Measurements from ENCODE around the gene PDIA3.

DNA sequence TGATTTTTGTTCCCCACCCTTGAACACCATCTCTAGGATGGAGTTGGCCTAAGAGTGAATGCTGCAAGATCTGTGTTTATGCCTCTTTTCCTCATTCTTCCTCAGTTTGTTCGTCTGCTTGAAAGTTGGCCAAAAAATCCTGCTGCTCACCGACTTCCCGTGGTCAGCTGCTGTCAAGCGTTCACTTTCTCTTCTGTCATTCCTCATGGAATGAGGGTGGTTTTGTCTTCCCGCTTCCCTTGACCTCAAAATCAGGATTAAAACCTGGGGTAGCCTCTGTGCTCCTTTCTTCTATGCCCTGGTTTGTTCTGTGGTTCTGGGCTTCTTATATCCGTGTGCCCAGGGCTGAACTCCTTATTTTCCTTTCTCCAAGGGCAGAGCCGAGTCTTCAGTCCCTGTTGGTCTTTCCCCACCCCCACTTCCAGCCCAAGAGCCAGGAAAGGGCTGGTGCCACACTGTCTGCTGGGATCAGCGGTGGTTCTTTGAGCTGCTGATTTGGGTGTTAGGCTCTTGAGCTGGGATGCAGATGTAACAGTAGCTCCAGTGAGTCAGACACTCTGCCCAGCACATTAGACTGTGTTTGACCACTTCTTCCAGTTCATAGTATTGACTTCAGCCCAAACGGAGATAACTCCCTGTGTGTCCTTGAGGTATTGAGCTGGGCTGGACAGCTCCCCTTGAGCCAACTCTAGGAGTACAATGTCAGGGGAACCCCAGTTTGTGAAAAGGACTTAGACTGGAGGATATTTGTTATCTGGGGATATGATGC, 48.2 kb downstream of the PDIA3 start:
- no peak for TF ChIP-seq EZH2 (IDR thresholded peaks at IDR 0.05; ENCODE audit: low read length, missing control alignments)
- TF ChIP-seq, protein P1, sequence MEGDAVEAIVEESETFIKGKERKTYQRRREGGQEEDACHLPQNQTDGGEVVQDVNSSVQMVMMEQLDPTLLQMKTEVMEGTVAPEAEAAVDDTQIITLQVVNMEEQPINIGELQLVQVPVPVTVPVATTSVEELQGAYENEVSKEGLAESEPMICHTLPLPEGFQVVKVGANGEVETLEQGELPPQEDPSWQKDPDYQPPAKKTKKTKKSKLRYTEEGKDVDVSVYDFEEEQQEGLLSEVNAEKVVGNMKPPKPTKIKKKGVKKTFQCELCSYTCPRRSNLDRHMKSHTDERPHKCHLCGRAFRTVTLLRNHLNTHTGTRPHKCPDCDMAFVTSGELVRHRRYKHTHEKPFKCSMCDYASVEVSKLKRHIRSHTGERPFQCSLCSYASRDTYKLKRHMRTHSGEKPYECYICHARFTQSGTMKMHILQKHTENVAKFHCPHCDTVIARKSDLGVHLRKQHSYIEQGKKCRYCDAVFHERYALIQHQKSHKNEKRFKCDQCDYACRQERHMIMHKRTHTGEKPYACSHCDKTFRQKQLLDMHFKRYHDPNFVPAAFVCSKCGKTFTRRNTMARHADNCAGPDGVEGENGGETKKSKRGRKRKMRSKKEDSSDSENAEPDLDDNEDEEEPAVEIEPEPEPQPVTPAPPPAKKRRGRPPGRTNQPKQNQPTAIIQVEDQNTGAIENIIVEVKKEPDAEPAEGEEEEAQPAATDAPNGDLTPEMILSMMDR (conservative IDR thresholded peaks at IDR 0.05 in 1 of 2, IDR thresholded peaks at IDR 0.05 in 1 of 2; ENCODE audit: low read depth in 1 of 2, low read length in 2 of 2): no peak

Data from fibroblast of lung (primary cell).